Hematopoietic multipotent progenitor cell (in vitro differentiated cells): ENCODE measurements around the gene SULT2B1. TPM values are rescaled to one million over a fixed set of nuclear protein-coding genes. Genes with fewer than 3 reads are reported as not detected.
A peak's percentile ranks its signal among the peaks of the same experiment; 100 is the strongest.
"Not testable (repeated sequence)": the region's sequence is repeated elsewhere in the genome, so short reads cannot be mapped to it uniquely, and the experiment has no call there.

ENCODE experiments used
- DNase-seq, 3 donors: peaks; one replicate each; pipeline ENCODE4 v3.0.0-alpha.2; 2011 to 2015; ENCODE audit warnings: low read depth in 2 of 3, low spot score in 2 of 3
- total RNA-seq: library from RNA; depleted of rRNA; stranded (reverse); fragments of >200 nt; gene quantifications from one replicate; pipeline ENCODE4 v1.2.3, GENCODE V29; 2012

The SULT2B1 gene
- total RNA-seq, result not detected

- no peak for DNase-seq
Measured at GRCh38 chr19:48551437-48552302, at the start of gene SULT2B1. Gene SULT2B1 (plus strand): TSS chr19:48552172. CDS start chr19:48552253, 81 bp downstream.

- DNase-seq, result no peak
Measured at GRCh38 chr19:48502350-48503018, 49.5 kb upstream of the SULT2B1 start.

GRCh38 chr19:48506138-48506733, 45.7 kb upstream of the SULT2B1 start:
- peak in 1 of 3 donors; percentile 67 for DNase-seq

- DNase-seq, result no peak
Measured at GRCh38 chr19:48507911-48508439, 44.0 kb upstream of the SULT2B1 start.

GRCh38 chr19:48508729-48509411, 43.1 kb upstream of the SULT2B1 start:
- DNase-seq, result no peak

- DNase-seq, result no peak
Measured at GRCh38 chr19:48509467-48510194, 42.3 kb upstream of the SULT2B1 start.

- peak in 2 of 3 donors; percentile 51 to 67 for DNase-seq
Measured at GRCh38 chr19:48510421-48511268, 41.3 kb upstream of the SULT2B1 start.

- no peak for DNase-seq
Measured at GRCh38 chr19:48511321-48511731, 40.6 kb upstream of the SULT2B1 start.

GRCh38 chr19:48511800-48512503, 40.0 kb upstream of the SULT2B1 start, which contains the start of gene LMTK3:
Gene LMTK3 (minus strand): TSS chr19:48511835. CDS start chr19:48511576, 259 bp downstream.
- peak; percentile 54 to 78 (median 69) for DNase-seq

GRCh38 chr19:48512504-48513288, 39.3 kb upstream of the SULT2B1 start:
- DNase-seq, result no peak

- peak in 2 of 3 donors; percentile 62 to 80 for DNase-seq
Measured at GRCh38 chr19:48513289-48514122, 38.5 kb upstream of the SULT2B1 start.

GRCh38 chr19:48514123-48514458, 37.9 kb upstream of the SULT2B1 start:
- no peak for DNase-seq

GRCh38 chr19:48516536-48516935, 35.4 kb upstream of the SULT2B1 start:
- DNase-seq, result no peak

GRCh38 chr19:48518207-48518606, 33.8 kb upstream of the SULT2B1 start:
- no peak for DNase-seq

GRCh38 chr19:48519426-48519825, 32.5 kb upstream of the SULT2B1 start:
- not testable (repeated sequence) for DNase-seq

GRCh38 chr19:48520134-48520533, 31.8 kb upstream of the SULT2B1 start:
- DNase-seq, result no peak

- no peak for DNase-seq
Measured at GRCh38 chr19:48524221-48524620, 27.8 kb upstream of the SULT2B1 start.
